ENCODE measurements around the gene CCDC182. TPM values are rescaled to one million over a fixed set of nuclear protein-coding genes. Genes with fewer than 3 reads are reported as not detected.

Gene CCDC182
- total and polyA plus RNA-seq, 4 donors: not detected

DNA sequence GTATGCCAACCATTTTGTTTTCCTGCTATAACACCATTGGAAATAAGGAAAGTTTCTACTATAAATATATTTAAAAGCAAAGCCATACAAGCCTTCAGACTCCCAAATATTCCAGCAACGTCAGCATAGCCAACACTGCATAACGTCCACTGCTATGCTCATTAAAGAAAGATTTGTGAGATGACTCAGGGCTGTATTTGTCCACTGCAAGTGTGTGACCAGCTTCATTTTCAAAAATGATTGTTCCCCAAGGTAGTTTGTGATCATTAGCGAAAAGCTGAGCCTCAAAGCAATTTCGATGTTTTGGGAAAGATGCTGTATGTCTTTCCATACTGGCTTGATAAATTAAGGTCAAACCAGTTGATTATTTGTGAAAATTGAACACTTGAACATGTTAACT lies 14.9 kb upstream of the CCDC182 start:
- DNase-seq (ENCODE audit: low read depth in 4 of 6, low spot score in 6 of 6): peak in 1 of 6 donors; percentile 54
- no peaks in the 10 kb centered on the region for H3K9me3 ChIP-seq (ENCODE audit: control insufficient read depth, insufficient read depth, low read length)
- H3K27ac ChIP-seq (ENCODE audit: low read depth, low read length): no peak overlapping the region
- 61% methylated on average over 3 of the region's 4 CpGs for WGBS (ENCODE audit: insufficient coverage)
- no peak overlapping the region for H3K4me3 ChIP-seq (ENCODE audit: low read depth, low read length)
- H3K27me3 ChIP-seq (ENCODE audit: control insufficient read depth, insufficient read depth, low read length): peaks cover 6% of the 10 kb centered on the region
- peaks cover 8% of the 10 kb centered on the region for H3K4me1 ChIP-seq (ENCODE audit: control insufficient read depth, insufficient read depth, low read length)
- no peaks in the 10 kb centered on the region for H3K36me3 ChIP-seq (ENCODE audit: control insufficient read depth, insufficient read depth, low read length)

DNA sequence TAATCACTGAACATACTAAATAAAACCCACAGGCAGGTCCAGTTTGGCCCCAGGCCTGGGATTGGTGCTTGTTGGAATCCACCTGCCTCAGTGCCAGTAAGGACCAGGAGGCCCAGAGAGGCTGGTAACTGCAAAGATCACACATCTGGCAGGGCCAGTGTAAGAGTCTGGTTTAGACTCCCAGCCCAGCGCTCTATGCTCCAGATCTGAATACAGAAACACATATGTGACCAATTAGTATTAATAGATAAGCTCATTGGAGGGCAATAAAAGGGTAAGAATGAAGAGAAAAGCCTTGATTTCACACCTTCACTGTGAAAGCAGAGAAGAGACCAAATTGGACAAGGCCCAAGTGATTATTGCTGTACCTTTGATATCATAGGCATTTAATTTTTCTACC lies 13.6 kb upstream of the CCDC182 start:
- H3K27ac ChIP-seq (ENCODE audit: low read depth, low read length): no peak overlapping the region
- H3K4me1 ChIP-seq (ENCODE audit: control insufficient read depth, insufficient read depth, low read length): peaks cover 8% of the 10 kb centered on the region
- WGBS (ENCODE audit: insufficient coverage): no CpG with 5 or more reads among the region's 1 CpG
- no peak for DNase-seq (ENCODE audit: low read depth in 4 of 6, low spot score in 6 of 6)
- H3K27me3 ChIP-seq (ENCODE audit: control insufficient read depth, insufficient read depth, low read length): peaks cover 6% of the 10 kb centered on the region
- no peaks in the 10 kb centered on the region for H3K36me3 ChIP-seq (ENCODE audit: control insufficient read depth, insufficient read depth, low read length)
- no peak overlapping the region for H3K4me3 ChIP-seq (ENCODE audit: low read depth, low read length)
- H3K9me3 ChIP-seq (ENCODE audit: control insufficient read depth, insufficient read depth, low read length): no peaks in the 10 kb centered on the region

DNA sequence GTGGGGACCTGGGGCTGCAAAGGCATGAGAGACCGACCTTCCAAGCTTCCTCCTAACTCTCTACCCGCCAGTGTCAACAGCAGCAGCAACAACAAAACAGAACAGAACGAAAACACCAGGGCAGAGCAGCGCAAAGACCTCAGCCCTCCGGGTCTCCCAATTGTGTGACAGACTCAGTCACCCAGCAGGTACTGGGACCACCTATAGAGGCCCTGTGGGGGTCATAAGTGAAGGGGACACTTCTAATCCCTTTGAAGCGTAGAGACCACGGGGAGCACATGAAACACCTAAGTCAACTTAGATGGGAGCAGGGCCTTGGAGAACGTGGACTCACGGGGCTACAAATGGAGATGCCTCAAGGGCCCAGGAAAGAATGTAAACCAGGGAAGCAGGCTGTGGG lies 12.6 kb upstream of the CCDC182 start:
- Histone ChIP-seq H3K27ac (ENCODE audit: low read depth, low read length) (no peak overlapping the region), H3K9me3 (ENCODE audit: control insufficient read depth, insufficient read depth, low read length) (no peaks in the 10 kb centered on the region), H3K4me3 (ENCODE audit: low read depth, low read length) (no peak overlapping the region), H3K36me3 (ENCODE audit: control insufficient read depth, insufficient read depth, low read length) (no peaks in the 10 kb centered on the region), H3K27me3 (ENCODE audit: control insufficient read depth, insufficient read depth, low read length) (peaks cover 4% of the 10 kb centered on the region), H3K4me1 (ENCODE audit: control insufficient read depth, insufficient read depth, low read length) (peaks cover 8% of the 10 kb centered on the region)
- DNase-seq (ENCODE audit: low read depth in 4 of 6, low spot score in 6 of 6): no peak
- WGBS (ENCODE audit: insufficient coverage): 91% methylated on average over 6 of the region's 9 CpGs

DNA sequence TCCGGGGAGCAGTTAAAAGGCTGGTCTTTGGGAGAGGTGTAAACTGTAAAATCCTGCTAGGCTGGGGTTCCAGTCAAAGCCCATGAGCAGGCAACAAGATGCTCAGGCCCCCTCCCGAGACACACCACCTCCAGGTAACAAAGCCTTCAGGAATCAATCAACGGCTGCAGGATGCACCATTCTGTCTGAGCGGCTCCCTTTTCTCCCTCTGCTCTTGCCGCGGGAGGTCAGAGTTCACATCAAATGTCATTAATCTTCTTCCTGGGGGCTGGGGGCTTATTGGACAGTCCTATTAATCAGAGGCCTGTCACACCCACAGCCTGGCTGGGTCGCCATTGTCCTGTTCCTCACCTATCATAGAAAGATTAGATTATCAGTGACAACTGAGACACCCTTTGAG lies 11.9 kb upstream of the CCDC182 start:
- Histone ChIP-seq H3K4me1 (ENCODE audit: control insufficient read depth, insufficient read depth, low read length) (peaks cover under 1% of the 10 kb centered on the region), H3K9me3 (ENCODE audit: control insufficient read depth, insufficient read depth, low read length) (no peaks in the 10 kb centered on the region), H3K36me3 (ENCODE audit: control insufficient read depth, insufficient read depth, low read length) (no peaks in the 10 kb centered on the region), H3K4me3 (ENCODE audit: low read depth, low read length) (no peak overlapping the region), H3K27ac (ENCODE audit: low read depth, low read length) (no peak overlapping the region), H3K27me3 (ENCODE audit: control insufficient read depth, insufficient read depth, low read length) (no peaks in the 10 kb centered on the region)
- 62% methylated on average over 5 of the region's 7 CpGs for WGBS (ENCODE audit: insufficient coverage)
- DNase-seq (ENCODE audit: low read depth in 4 of 6, low spot score in 6 of 6): no peak

DNA sequence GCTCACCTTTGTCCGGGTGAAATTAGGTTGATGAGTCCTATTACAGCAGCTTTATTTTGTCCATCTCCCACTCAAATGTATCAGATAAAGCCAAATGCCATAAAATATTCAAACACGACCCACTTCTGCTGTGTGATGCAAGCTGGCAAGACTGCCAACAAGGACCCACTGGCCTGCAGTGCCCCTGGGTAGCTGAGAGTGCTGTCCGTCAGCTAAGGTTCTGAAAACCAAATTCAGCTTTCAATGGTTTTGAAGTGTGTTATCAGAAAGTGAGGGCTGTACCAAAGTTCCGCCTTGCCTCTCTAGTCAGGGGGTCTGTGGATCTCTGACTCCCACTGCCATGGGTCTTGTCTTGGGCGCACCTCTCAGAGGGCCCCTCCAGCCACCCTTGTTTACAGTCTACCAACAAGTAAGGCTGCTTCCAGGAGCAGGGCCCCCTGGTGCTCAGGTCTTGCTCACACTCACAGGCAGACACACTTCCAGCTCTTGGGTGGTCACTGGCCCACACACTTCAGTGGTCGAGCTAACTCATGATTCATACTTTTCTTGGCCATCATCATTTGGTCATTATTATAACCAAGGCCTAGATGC lies 10.5 kb upstream of the CCDC182 start:
- Histone ChIP-seq H3K36me3 (ENCODE audit: control insufficient read depth, insufficient read depth, low read length) (no peaks in the 10 kb centered on the region), H3K4me3 (ENCODE audit: low read depth, low read length) (no peak overlapping the region), H3K4me1 (ENCODE audit: control insufficient read depth, insufficient read depth, low read length) (peaks cover 5% of the 10 kb centered on the region), H3K27ac (ENCODE audit: low read depth, low read length) (no peak overlapping the region), H3K9me3 (ENCODE audit: control insufficient read depth, insufficient read depth, low read length) (no peaks in the 10 kb centered on the region), H3K27me3 (ENCODE audit: control insufficient read depth, insufficient read depth, low read length) (no peaks in the 10 kb centered on the region)
- WGBS (ENCODE audit: insufficient coverage): 92% methylated on average over 5 of the region's 6 CpGs
- no peak for DNase-seq (ENCODE audit: low read depth in 4 of 6, low spot score in 6 of 6)

DNA sequence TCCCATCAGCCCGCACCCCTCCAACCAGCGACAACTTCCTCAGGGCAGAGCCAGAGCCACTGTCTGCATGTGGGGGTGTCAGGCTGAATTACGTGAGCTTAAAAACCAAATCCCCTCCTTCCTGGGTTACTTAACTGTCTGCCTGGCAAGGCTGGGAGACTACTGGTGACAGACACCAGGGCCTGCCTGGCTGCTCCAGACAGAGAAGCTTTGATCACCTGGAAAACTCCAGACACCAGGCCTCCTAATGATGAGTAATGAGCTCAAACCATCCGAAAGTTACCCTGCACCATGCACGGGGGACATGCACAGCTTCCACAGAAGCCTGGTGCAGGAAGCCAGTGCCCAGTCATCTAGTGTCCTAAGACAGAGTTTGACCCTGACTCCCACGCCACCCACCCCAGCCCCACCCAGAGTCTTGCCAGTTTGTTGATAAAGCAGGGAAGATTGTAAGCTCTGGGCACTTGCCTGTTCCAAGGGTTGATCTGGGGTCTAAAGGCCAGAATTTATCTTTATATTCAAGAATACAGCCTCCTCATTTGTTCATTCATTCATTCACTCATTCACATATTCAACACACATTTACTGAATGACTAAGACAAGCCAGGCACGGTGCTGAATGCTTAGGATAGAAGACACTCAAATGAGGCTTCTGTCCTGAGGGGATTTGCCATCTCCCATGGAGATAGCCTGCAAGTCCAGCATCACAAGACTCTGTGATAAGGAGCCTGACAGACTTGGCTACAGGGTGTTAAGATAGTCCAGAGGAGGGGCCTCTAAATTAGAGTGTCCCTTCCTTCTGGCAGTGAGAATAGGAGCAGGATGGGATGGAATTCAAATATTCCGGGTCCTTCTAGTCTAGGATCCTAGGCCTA lies 7.2 kb upstream of the CCDC182 start:
- Histone ChIP-seq H3K4me3 (ENCODE audit: low read depth, low read length) (no peak overlapping the region), H3K27me3 (ENCODE audit: control insufficient read depth, insufficient read depth, low read length) (no peaks in the 10 kb centered on the region), H3K36me3 (ENCODE audit: control insufficient read depth, insufficient read depth, low read length) (no peaks in the 10 kb centered on the region), H3K4me1 (ENCODE audit: control insufficient read depth, insufficient read depth, low read length) (peaks cover 9% of the 10 kb centered on the region), H3K27ac (ENCODE audit: low read depth, low read length) (no peak overlapping the region), H3K9me3 (ENCODE audit: control insufficient read depth, insufficient read depth, low read length) (no peaks in the 10 kb centered on the region)
- 90% methylated on average over 7 of the region's 8 CpGs for WGBS (ENCODE audit: insufficient coverage)
- no peak for DNase-seq (ENCODE audit: low read depth in 4 of 6, low spot score in 6 of 6)

DNA sequence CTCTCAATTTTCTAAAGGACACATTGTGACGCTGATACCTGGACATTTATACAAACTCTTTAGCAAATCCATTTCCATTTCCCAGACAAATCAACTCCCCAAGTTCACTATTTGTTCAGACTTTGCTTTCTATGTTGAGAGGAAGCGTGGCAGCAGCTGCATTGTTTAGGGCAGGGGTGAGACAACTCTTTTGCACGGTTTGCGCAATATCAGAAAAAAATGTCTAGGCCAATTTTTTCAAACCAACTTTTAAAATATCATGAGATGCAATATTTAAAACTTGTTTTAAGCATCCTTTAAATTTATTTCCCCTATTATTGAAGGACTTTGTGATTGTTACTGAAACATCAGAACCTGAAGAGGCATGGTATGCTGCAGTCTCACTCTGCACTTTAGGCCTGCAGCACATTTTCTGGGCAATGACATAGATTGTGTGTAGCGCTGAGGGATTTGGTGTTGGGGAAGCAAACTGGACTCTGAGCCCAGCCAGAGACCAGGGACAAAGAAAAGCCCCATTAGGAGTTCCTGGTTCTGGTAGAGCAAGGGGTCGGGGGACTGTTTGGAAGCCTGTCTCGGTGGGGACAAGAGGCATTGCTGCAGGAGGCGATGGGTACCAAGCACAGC lies 6.4 kb upstream of the CCDC182 start:
- 95% methylated on average over 4 of the region's 8 CpGs for whole genome bisulfite sequencing (ENCODE audit: insufficient coverage)
- no peaks in the 10 kb centered on the region for H3K9me3 ChIP-seq (ENCODE audit: control insufficient read depth, insufficient read depth, low read length)
- no peak for DNase-seq (ENCODE audit: low read depth in 4 of 6, low spot score in 6 of 6)

DNA sequence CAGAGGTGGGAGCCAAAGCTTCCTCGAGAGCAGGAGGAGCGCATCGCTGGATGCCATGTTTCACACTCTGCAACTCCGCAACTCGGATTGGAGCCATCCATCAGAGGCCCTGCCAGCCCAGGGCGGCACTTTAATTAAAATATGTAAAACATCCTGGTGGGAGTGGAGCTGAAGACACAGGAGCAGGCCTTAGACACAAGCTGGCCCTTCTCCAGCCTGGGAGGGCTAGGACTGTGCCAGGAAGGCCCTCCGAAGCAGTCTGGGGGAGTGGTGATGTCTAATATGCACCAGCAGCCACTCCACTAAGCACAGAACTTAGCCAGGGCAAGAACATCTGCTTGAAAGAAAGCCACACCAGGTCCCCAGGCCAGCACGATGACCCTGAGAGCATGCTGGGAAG lies 5.8 kb upstream of the CCDC182 start:
- Histone ChIP-seq H3K4me1 (ENCODE audit: control insufficient read depth, insufficient read depth, low read length) (peaks cover 9% of the 10 kb centered on the region), H3K27ac (ENCODE audit: low read depth, low read length) (no peak overlapping the region), H3K36me3 (ENCODE audit: control insufficient read depth, insufficient read depth, low read length) (no peaks in the 10 kb centered on the region), H3K9me3 (ENCODE audit: control insufficient read depth, insufficient read depth, low read length) (no peaks in the 10 kb centered on the region), H3K27me3 (ENCODE audit: control insufficient read depth, insufficient read depth, low read length) (no peaks in the 10 kb centered on the region), H3K4me3 (ENCODE audit: low read depth, low read length) (no peak overlapping the region)
- 35% methylated on average over 7 of the region's 8 CpGs for WGBS (ENCODE audit: insufficient coverage)
- DNase-seq (ENCODE audit: low read depth in 4 of 6, low spot score in 6 of 6): peak in 2 of 6 donors; percentile 71 to 84

More for the DNA sequence above, 6.4 kb upstream of the CCDC182 start:
- no peak overlapping the region for H3K4me3 ChIP-seq (ENCODE audit: low read depth, low read length)
- H3K27ac ChIP-seq (ENCODE audit: low read depth, low read length): no peak overlapping the region
- H3K27me3 ChIP-seq (ENCODE audit: control insufficient read depth, insufficient read depth, low read length): no peaks in the 10 kb centered on the region
- no peaks in the 10 kb centered on the region for H3K36me3 ChIP-seq (ENCODE audit: control insufficient read depth, insufficient read depth, low read length)
- H3K4me1 ChIP-seq (ENCODE audit: control insufficient read depth, insufficient read depth, low read length): peaks cover 9% of the 10 kb centered on the region

DNA sequence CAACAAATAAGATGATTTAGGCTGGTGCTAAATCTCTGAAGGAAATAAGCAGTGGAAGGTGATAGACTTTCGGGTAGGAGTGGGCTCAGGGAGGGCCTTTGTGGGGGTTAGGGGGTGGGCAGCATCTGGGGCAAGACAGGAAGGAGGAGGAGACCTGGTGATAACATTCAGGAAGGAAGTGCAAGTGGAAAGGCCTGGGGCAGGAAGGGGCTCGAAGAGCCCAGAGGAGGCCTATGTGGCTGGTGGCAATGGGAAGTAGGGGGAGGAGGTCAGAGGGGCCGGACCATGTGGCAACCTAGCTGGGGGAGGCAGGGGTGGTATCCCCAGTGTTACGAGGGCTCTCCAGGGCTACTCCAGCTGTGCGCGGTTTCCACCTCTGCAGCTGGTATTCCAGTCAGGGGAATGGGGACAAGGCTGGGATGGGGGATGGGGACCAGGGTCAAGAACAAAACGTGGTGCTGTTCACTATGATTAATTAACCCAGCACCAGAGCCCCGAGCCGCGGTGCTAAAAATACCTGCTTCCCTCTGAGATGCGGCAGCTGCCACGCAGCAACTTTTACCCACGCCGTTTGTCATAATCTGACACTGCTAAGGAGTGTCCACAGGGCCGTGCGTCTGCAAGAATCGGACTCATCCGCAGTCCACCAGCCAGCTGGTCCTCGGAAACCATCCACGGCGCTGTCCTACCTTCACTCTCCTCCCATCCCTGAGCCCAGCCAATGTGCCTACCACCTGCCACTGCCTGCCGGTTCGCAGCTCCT lies 5.2 kb upstream of the CCDC182 start:
- H3K4me1 ChIP-seq (ENCODE audit: control insufficient read depth, insufficient read depth, low read length): peaks cover 9% of the 10 kb centered on the region
- no peaks in the 10 kb centered on the region for H3K27me3 ChIP-seq (ENCODE audit: control insufficient read depth, insufficient read depth, low read length)
- no peaks in the 10 kb centered on the region for H3K9me3 ChIP-seq (ENCODE audit: control insufficient read depth, insufficient read depth, low read length)
- no peak overlapping the region for H3K27ac ChIP-seq (ENCODE audit: low read depth, low read length)
- no peak overlapping the region for H3K4me3 ChIP-seq (ENCODE audit: low read depth, low read length)
- 65% methylated on average over 23 of the region's 23 CpGs for WGBS (ENCODE audit: insufficient coverage)
- H3K36me3 ChIP-seq (ENCODE audit: control insufficient read depth, insufficient read depth, low read length): no peaks in the 10 kb centered on the region
- no peak for DNase-seq (ENCODE audit: low read depth in 4 of 6, low spot score in 6 of 6)

Measured in spinal cord (tissue), 10 donors.